OCI-LY3 (cell line): ENCODE data around the gene CTDSPL.

ENCODE experiments used
- H2AFZ ChIP-seq: fragments of 200-600, 300-600 bp; shearing (Covaris generic); 2 replicates; pipeline ENCODE4 v1.6.0; 2014; ENCODE audit warnings: antibody characterized with exemption, low read depth, low read length
- H3K27ac ChIP-seq: fragments of 200-600, 300-600 bp; sonication (generic); 2 replicates; pipeline ENCODE4 v1.5.1; 2014; ENCODE audit warnings: mild to moderate bottlenecking, low read length, moderate library complexity, mixed read lengths
- H3K27me3 ChIP-seq: fragments of 200-600, 300-600 bp; sonication (generic); 2 replicates; pipeline ENCODE4 v1.6.1; 2014; ENCODE audit warnings: low read depth, low read length, mixed read lengths
- H3K36me3 ChIP-seq: fragments of 200-600, 300-600 bp; sonication (generic); replicated peaks from 2 replicates; pipeline ENCODE3; 2014; ENCODE audit warnings: low read depth, low read length, mixed read lengths
- H3K4me1 ChIP-seq: fragments of 300-600, 200-600 bp; sonication (generic); 2 replicates; pipeline ENCODE4 v1.6.1; 2014; ENCODE audit warnings: low read length, mixed read lengths
- H3K4me2 ChIP-seq: fragments of 200-600, 300-600 bp; sonication (generic); 2 replicates; pipeline ENCODE4 v1.6.1; 2014; ENCODE audit warnings: low read length, mixed read lengths
- H3K4me3 ChIP-seq: fragments of 300-600, 200-600 bp; sonication (generic); 2 replicates; pipeline ENCODE4 v1.5.1; 2014; ENCODE audit warnings: antibody characterized with exemption, mild to moderate bottlenecking, low read length, moderate library complexity
- H3K79me2 ChIP-seq: fragments of 300-600, 200-600 bp; shearing (Covaris generic); 2 replicates; pipeline ENCODE4 v1.6.1; 2014; ENCODE audit warnings: mild to moderate bottlenecking, low read length, mixed read lengths
- H3K9ac ChIP-seq: fragments of 300-600, 200-600 bp; shearing (Covaris generic); 2 replicates; pipeline ENCODE4 v1.6.0; 2014; ENCODE audit warnings: mild to moderate bottlenecking, low read length, moderate library complexity
- H3K9me3 ChIP-seq: fragments of 200-600, 300-600 bp; shearing (Covaris generic); 2 replicates; pipeline ENCODE4 v1.6.1; 2014; ENCODE audit warnings: low read length, mixed read lengths; ENCODE audit not compliant: insufficient read depth
- H4K20me1 ChIP-seq: fragments of 200-600, 300-600 bp; sonication (generic); 2 replicates; pipeline ENCODE4 v1.6.1; 2016; ENCODE audit warnings: low read length, mixed read lengths; ENCODE audit not compliant: insufficient read depth
- CTCF ChIP-seq: fragments of 200-600, 300-600 bp; sonication (generic); IDR thresholded peaks from 2 replicates; pipeline ENCODE4 v1.5.1; 2014; ENCODE audit warnings: antibody characterized with exemption, low read length, low read depth
- EZH2phosphoT487 ChIP-seq: fragments of 200-600 bp; shearing (Covaris generic); IDR thresholded peaks from 2 replicates; pipeline ENCODE4 v1.6.1; 2018; ENCODE audit warnings: antibody characterized with exemption, mixed run types, low read depth

CTDSPL gene

GRCh38 chr3:37997791-37998370, 136.2 kb downstream of the CTDSPL start:
- H3K27me3 ChIP-seq = no peaks in the 10 kb centered on the region
- H3K4me2 ChIP-seq = no peak overlapping the region
- no peaks in the 10 kb centered on the region for H4K20me1 ChIP-seq
- TF ChIP-seq CTCF (no peak), EZH2phosphoT487 (no peak)
- no peak overlapping the region for H3K27ac ChIP-seq
- H3K4me3 ChIP-seq = no peak overlapping the region
- H3K9me3 ChIP-seq = no peaks in the 10 kb centered on the region
- peaks cover 16% of the 10 kb centered on the region for H3K36me3 ChIP-seq
- H3K79me2 ChIP-seq = peaks cover 9% of the 10 kb centered on the region
- no peak overlapping the region for H3K9ac ChIP-seq
- no peak overlapping the region for H2AFZ ChIP-seq
- H3K4me1 ChIP-seq = peaks cover 16% of the 10 kb centered on the region

- Histone ChIP-seq H3K79me2 (peaks cover 9% of the 10 kb centered on the region), H3K36me3 (peaks cover 16% of the 10 kb centered on the region), H3K27me3 (no peaks in the 10 kb centered on the region), H3K4me1 (peaks cover 11% of the 10 kb centered on the region), H4K20me1 (no peaks in the 10 kb centered on the region), H3K4me2 (no peak overlapping the region), H2AFZ (no peak overlapping the region), H3K27ac (no peak overlapping the region), H3K4me3 (no peak overlapping the region), H3K9me3 (no peaks in the 10 kb centered on the region), H3K9ac (no peak overlapping the region)
- TF ChIP-seq EZH2phosphoT487 = no peak
- no peak for TF ChIP-seq CTCF
Observed at GRCh38 chr3:37999836-38000235, 138.2 kb downstream of the CTDSPL start.

GRCh38 chr3:38000242-38000916, 138.7 kb downstream of the CTDSPL start:
- peaks cover 16% of the 10 kb centered on the region for H3K36me3 ChIP-seq
- no peak for TF ChIP-seq EZH2phosphoT487
- no peak for TF ChIP-seq CTCF
- no peaks in the 10 kb centered on the region for H4K20me1 ChIP-seq
- H3K4me1 ChIP-seq = peaks cover 5% of the 10 kb centered on the region
- no peak overlapping the region for H2AFZ ChIP-seq
- H3K9me3 ChIP-seq = no peaks in the 10 kb centered on the region
- no peak overlapping the region for H3K4me2 ChIP-seq
- H3K79me2 ChIP-seq = peaks cover 3% of the 10 kb centered on the region
- H3K27me3 ChIP-seq = no peaks in the 10 kb centered on the region
- H3K27ac ChIP-seq = no peak overlapping the region
- no peak overlapping the region for H3K9ac ChIP-seq
- H3K4me3 ChIP-seq = no peak overlapping the region

GRCh38 chr3:38000965-38001455, 139.3 kb downstream of the CTDSPL start:
- peaks cover 16% of the 10 kb centered on the region for H3K36me3 ChIP-seq
- no peaks in the 10 kb centered on the region for H3K27me3 ChIP-seq
- no peaks in the 10 kb centered on the region for H3K79me2 ChIP-seq
- H2AFZ ChIP-seq = no peak overlapping the region
- peaks cover 4% of the 10 kb centered on the region for H3K4me1 ChIP-seq
- H3K4me2 ChIP-seq = no peak overlapping the region
- H4K20me1 ChIP-seq = no peaks in the 10 kb centered on the region
- no peak overlapping the region for H3K4me3 ChIP-seq
- H3K9me3 ChIP-seq = no peaks in the 10 kb centered on the region
- TF ChIP-seq EZH2phosphoT487 (no peak), CTCF (no peak)
- H3K27ac ChIP-seq = no peak overlapping the region
- H3K9ac ChIP-seq = no peak overlapping the region
